HepG2 (cell line): ENCODE measurements around the gene GPR137. TPM values are rescaled to one million over a fixed set of nuclear protein-coding genes. Genes with fewer than 3 reads are reported as not detected.
A peak's percentile ranks its signal among the peaks of the same experiment; 100 is the strongest.

ENCODE experiments used
- CREB1 ChIP-seq, 2 experiments: fragments of 450-650 bp in 1 of 2; IDR thresholded peaks; 2 replicates each; pipeline ENCODE4 v1.6.1; 2016 to 2017; ENCODE audit warnings: control low read depth in 1 of 2, mild to moderate bottlenecking in 1 of 2, missing compliant biosample characterization in 1 of 2, missing genetic modification characterization in 1 of 2
- GABPB1 ChIP-seq: IDR thresholded peaks from 2 replicates; pipeline ENCODE4 v1.6.1; 2016; ENCODE audit warnings: mild to moderate bottlenecking, missing genetic modification reagents, moderate library complexity, missing compliant biosample characterization
- GATAD2A ChIP-seq: IDR thresholded peaks from 2 replicates; pipeline ENCODE4 v1.6.1; 2016
- HDAC6 ChIP-seq: fragments of 200-600 bp; sonication (generic); IDR thresholded peaks from 2 replicates; pipeline ENCODE4 v1.7.0; 2017; ENCODE audit warnings: mild to moderate bottlenecking, antibody characterized with exemption, low read length, low read depth
- KAT7 ChIP-seq: IDR thresholded peaks from 2 replicates; pipeline ENCODE4 v1.6.1; 2018; ENCODE audit warnings: borderline replicate concordance, missing compliant biosample characterization
- MAFG ChIP-seq: sonication (generic); formaldehyde crosslinking; IDR thresholded peaks from 2 replicates; pipeline ENCODE4 v1.5.1; 2020; ENCODE audit warnings: mild to moderate bottlenecking, missing genetic modification reagents
- MEIS2 ChIP-seq: sonication (generic); formaldehyde crosslinking; IDR thresholded peaks from 2 replicates; pipeline ENCODE4 v1.9.0; 2021; ENCODE audit warnings: mild to moderate bottlenecking, missing genetic modification reagents
- NFIB ChIP-seq: sonication (generic); formaldehyde crosslinking; IDR thresholded peaks from 2 replicates; pipeline ENCODE4 v1.9.0; 2021; ENCODE audit warnings: missing genetic modification reagents, mild to moderate bottlenecking, borderline replicate concordance
- PRDM4 ChIP-seq: sonication (generic); formaldehyde crosslinking; IDR thresholded peaks from 2 replicates; pipeline ENCODE4 v1.9.0; 2021; ENCODE audit warnings: missing genetic modification reagents, borderline replicate concordance
- SNAPC2 ChIP-seq: sonication (generic); formaldehyde crosslinking; IDR thresholded peaks from 2 replicates; pipeline ENCODE4 v1.8.1; 2022; ENCODE audit warnings: mild to moderate bottlenecking, missing genetic modification reagents
- ZBTB46 ChIP-seq: sonication (generic); formaldehyde crosslinking; IDR thresholded peaks from 2 replicates; pipeline ENCODE4 v1.4.0; 2020; ENCODE audit warnings: mild to moderate bottlenecking, missing genetic modification reagents, borderline replicate concordance
- ZC3H4 ChIP-seq: sonication (generic); formaldehyde crosslinking; IDR thresholded peaks from 2 replicates; pipeline ENCODE4 v1.4.0; 2020; ENCODE audit warnings: missing genetic modification reagents, borderline replicate concordance
- ZNF350 ChIP-seq: sonication (generic); formaldehyde crosslinking; IDR thresholded peaks from 2 replicates; pipeline ENCODE4 v1.4.0; 2020; ENCODE audit warnings: mild to moderate bottlenecking, low read depth, missing genetic modification reagents, borderline replicate concordance
- ZNF616 ChIP-seq: sonication (generic); formaldehyde crosslinking; IDR thresholded peaks from 2 replicates; pipeline ENCODE4 v1.5.0; 2020; ENCODE audit warnings: low read depth, mild to moderate bottlenecking, missing genetic modification reagents
- ZNF761 ChIP-seq: sonication (generic); formaldehyde crosslinking; conservative IDR thresholded peaks from 2 replicates; pipeline ENCODE4 v1.4.0; 2020; ENCODE audit warnings: mild to moderate bottlenecking, missing genetic modification reagents
- ZNF776 ChIP-seq: sonication (generic); formaldehyde crosslinking; IDR thresholded peaks from 2 replicates; pipeline ENCODE4 v1.4.0; 2020; ENCODE audit warnings: mild to moderate bottlenecking, missing genetic modification reagents
- polyA plus RNA-seq, 8 experiments: library from polyadenylated mRNA; depleted of rRNA in 3 of 8; stranded (reverse) in 7 of 8; unstranded in 1 of 8; fragments of >200 nt; fragmentation: Illumina TruSeq in 4 of 8; extraction: Trizol in 4 of 8; gene quantifications; 2 replicates each; pipeline versions ENCODE4 v1.2.1 to v1.2.3, GENCODE V29; 2011 to 2016; ENCODE audit warnings: low read depth in 4 of 8, missing spikeins in 1 of 8, mixed read lengths in 1 of 8; ENCODE audit not compliant: insufficient read depth in 1 of 8
- total RNA-seq, 5 experiments: library from RNA; depleted of rRNA; stranded (reverse); fragments of >200 nt; fragmentation: Illumina TruSeq; extraction: Trizol; gene quantifications; 2 replicates each; pipeline ENCODE4 v1.2.3, GENCODE V29; 2016; ENCODE audit warnings: low read depth in 1 of 5
- TF ChIP-seq, protein P1 (sequence below): conservative IDR thresholded peaks from 2 replicates; pipeline ENCODE4 v1.6.1; 2018; ENCODE audit warnings: missing genetic modification reagents

GPR137 gene
- total and polyA plus RNA-seq, 2 of the 13 experiments (the other 11 are each of a cell fraction or from before 2014, with no cell fraction given) = 8.5 to 13.2 TPM

- TF ChIP-seq HDAC6 (no peak), PRDM4 (CRISPR knock-in tag) (no peak), GATAD2A (CRISPR knock-in tag) (no peak), ZNF350 (CRISPR knock-in tag) (peak; percentile 68), CREB1 (IDR thresholded peaks at IDR 0.05) (no peak), CREB1 (CRISPR knock-in tag; IDR thresholded peaks at IDR 0.05) (no peak), GABPB1 (CRISPR knock-in tag) (no peak; the same call in 1 of the 2 replicates), MEIS2 (CRISPR knock-in tag) (peak; percentile 54; the same call in 1 of the 2 replicates), ZNF616 (no peak), NFIB (no peak), ZBTB46 (0 out of 2 replicates have a peak, but pooled peaks have one; percentile 40), MAFG (no peak), SNAPC2 (CRISPR knock-in tag) (no peak), ZNF776 (CRISPR knock-in tag) (no peak; the same call in 1 of the 2 replicates), KAT7 (CRISPR knock-in tag) (no peak; the same call in 1 of the 2 replicates), ZC3H4 (CRISPR knock-in tag) (no peak), ZNF761 (no peak)
- TF ChIP-seq, protein P1, sequence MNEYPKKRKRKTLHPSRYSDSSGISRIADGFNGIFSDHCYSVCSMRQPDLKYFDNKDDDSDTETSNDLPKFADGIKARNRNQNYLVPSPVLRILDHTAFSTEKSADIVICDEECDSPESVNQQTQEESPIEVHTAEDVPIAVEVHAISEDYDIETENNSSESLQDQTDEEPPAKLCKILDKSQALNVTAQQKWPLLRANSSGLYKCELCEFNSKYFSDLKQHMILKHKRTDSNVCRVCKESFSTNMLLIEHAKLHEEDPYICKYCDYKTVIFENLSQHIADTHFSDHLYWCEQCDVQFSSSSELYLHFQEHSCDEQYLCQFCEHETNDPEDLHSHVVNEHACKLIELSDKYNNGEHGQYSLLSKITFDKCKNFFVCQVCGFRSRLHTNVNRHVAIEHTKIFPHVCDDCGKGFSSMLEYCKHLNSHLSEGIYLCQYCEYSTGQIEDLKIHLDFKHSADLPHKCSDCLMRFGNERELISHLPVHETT = no peak
Measured at GRCh38 chr11:64245797-64246620, 39.6 kb upstream of the GPR137 start (continued).
